CD4-positive, alpha-beta T cell (primary cell): ENCODE measurements around the gene NUP37. TPM values are rescaled to one million over a fixed set of nuclear protein-coding genes. Genes with fewer than 3 reads are reported as not detected.

Source experiments
- ATAC-seq: fragments of 200-7000 bp; cut with Tn5 transposase; one replicate; pipeline ENCODE4 v1.10.0; 2022; ENCODE audit warnings: mild to moderate bottlenecking; ENCODE audit not compliant: poor library complexity
- CTCF ChIA-PET: fragments of 350-600 bp; sonication (Branson Sonifier 250); formaldehyde crosslinking; loops from one replicate; lab custom pipeline; 2021; ENCODE audit warnings: antibody characterized with exemption, inconsistent platforms; lab: Charles Lee
- POLR2A ChIA-PET: fragments of 350-600 bp; sonication (Branson Sonifier 250); formaldehyde crosslinking; loops from one replicate; lab custom pipeline; 2021; ENCODE audit warnings: antibody characterized with exemption, inconsistent platforms; lab: Charles Lee
- DNase-seq, 14 experiments: peaks; one replicate each; pipeline ENCODE4 v3.0.0-alpha.2; 2013 to 2020; ENCODE audit warnings: mixed read lengths in 2 of 14
- H3K27ac ChIP-seq, 2 donors: one replicate each; pipeline versions ENCODE4 v1.5.1 to v1.7.0; 2013; ENCODE audit warnings: low read length in 2 of 2, low read depth in 1 of 2, mild to moderate bottlenecking in 1 of 2
- H3K27me3 ChIP-seq, 2 experiments: 1 replicate in 1 of 2; 2 replicates in 1 of 2; pipeline versions ENCODE4 v1.6.1 to v1.7.0; 2013; ENCODE audit warnings: low read length in 2 of 2, control low read depth in 1 of 2, mild to moderate bottlenecking in 1 of 2, moderate library complexity in 1 of 2; ENCODE audit not compliant: insufficient read depth in 2 of 2, control insufficient read depth in 1 of 2
- H3K36me3 ChIP-seq: one replicate; pipeline ENCODE4 v1.6.1; 2013; ENCODE audit warnings: low read length, control low read depth; ENCODE audit not compliant: insufficient read depth
- H3K4me1 ChIP-seq: one replicate; pipeline ENCODE4 v1.6.1; 2013; ENCODE audit warnings: low read length, control low read depth; ENCODE audit not compliant: insufficient read depth
- H3K4me3 ChIP-seq: one replicate; pipeline ENCODE4 v1.5.1; 2013; ENCODE audit warnings: mild to moderate bottlenecking, low read length, moderate library complexity
- H3K9me3 ChIP-seq, 2 experiments: 1 replicate in 1 of 2; 2 replicates in 1 of 2; pipeline versions ENCODE4 v1.6.1 to v1.7.0; 2013; ENCODE audit warnings: low read length in 2 of 2, mild to moderate bottlenecking in 2 of 2, control low read depth in 1 of 2, moderate library complexity in 1 of 2; ENCODE audit not compliant: control insufficient read depth in 1 of 2, insufficient read depth in 1 of 2
- H3K27ac Mint-ChIP-seq: one replicate; pipeline ENCODE4 v1.8.0; 2020; ENCODE audit warnings: mixed read lengths
- H3K27me3 Mint-ChIP-seq: one replicate; pipeline ENCODE4 v1.8.0; 2021; ENCODE audit warnings: mixed read lengths
- H3K36me3 Mint-ChIP-seq: one replicate; pipeline ENCODE4 v1.8.0; 2021; ENCODE audit warnings: low read depth, mixed read lengths
- H3K4me1 Mint-ChIP-seq: one replicate; pipeline ENCODE4 v1.8.0; 2021; ENCODE audit warnings: low read depth, mixed read lengths
- H3K4me3 Mint-ChIP-seq: one replicate; pipeline ENCODE4 v1.8.0; 2020; ENCODE audit warnings: mild to moderate bottlenecking, mixed read lengths
- H3K9me3 Mint-ChIP-seq: one replicate; pipeline ENCODE4 v1.8.0; 2020; ENCODE audit warnings: mixed read lengths
- CTCF ChIP-seq: fragments of 200-600 bp; IDR thresholded peaks from one replicate; pipeline ENCODE4 v1.8.0; 2022; ENCODE audit warnings: antibody characterized with exemption, mild to moderate bottlenecking
- intact Hi-C, 2 experiments: fragments of 100-400 bp; cut with DNase I in 1 of 2; cut with micrococcal nuclease in 1 of 2; formaldehyde crosslinking; loops; one replicate each; pipeline versions ENCODE4 v1.15.1 to v1.9.0; 2023 to 2025; cut with DNase I, micrococcal nuclease
- total RNA-seq, 174 experiments: library from RNA in 2 of 174; stranded (reverse) in 2 of 174; gene quantifications; one replicate each; pipeline ENCODE4 v1.2.3 and lab custom pipeline; 2021 to 2026

NUP37 gene
- total RNA-seq, 2 experiments from 2014 or later, result 9.4 to 9.6 TPM

- no peak for ATAC-seq
- Histone ChIP-seq H3K4me3 (peak overlapping the region; percentile 88), H3K9me3 (no peaks in the 10 kb centered on the region), H3K27ac (no peak overlapping the region), H3K27me3 (no peaks in the 10 kb centered on the region), H3K36me3 (peaks cover 15% of the 10 kb centered on the region), H3K4me1 (peaks cover 19% of the 10 kb centered on the region)
- no peaks in the 10 kb centered on the region for H3K27me3 Mint-ChIP-seq
- no peak for TF ChIP-seq CTCF
- H3K27ac Mint-ChIP-seq, result peak overlapping the region; percentile 98
- peaks cover 41% of the 10 kb centered on the region for H3K36me3 Mint-ChIP-seq
- no peaks in the 10 kb centered on the region for H3K9me3 Mint-ChIP-seq
- CTCF ChIA-PET, result no interaction called here
- DNase-seq, result no peak
- H3K4me1 Mint-ChIP-seq, result peaks cover 28% of the 10 kb centered on the region
- POLR2A ChIA-PET, result interaction anchor here (1.0 to 1.5 kb wide), 5 partner anchors 19 to 232 kb away, joined by 3 to 10 read pairs (median 4); partner anchors contain the start of genes GNPTAB, NUP37 and PARPBP
- H3K4me3 Mint-ChIP-seq, result peak overlapping the region; percentile 94
- intact Hi-C loops, result loop anchor here (2.0 to 10.0 kb wide), 8 partner anchors 58 to 1868 kb away; partner anchors contain the start of genes ARL1 (in 1 of the 2), DEPDC4 (in 1 of the 2), DRAM1 (in 1 of the 2) and NT5DC3 (in 1 of the 2)
Observed at GRCh38 chr12:102062419-102062806, 57.5 kb downstream of the NUP37 start.

- peaks cover 47% of the 10 kb centered on the region for H3K36me3 Mint-ChIP-seq
- intact Hi-C loops, result loop anchor here (2.0 to 10.0 kb wide), 8 partner anchors 59 to 1867 kb away; partner anchors contain the start of genes ARL1 (in 1 of the 2), DEPDC4 (in 1 of the 2), DRAM1 (in 1 of the 2) and NT5DC3 (in 1 of the 2)
- H3K4me3 Mint-ChIP-seq, result peak within 1 kb of the TSS; percentile 94
- peak; percentile 91 for ATAC-seq
- no peaks in the 10 kb centered on the region for H3K9me3 Mint-ChIP-seq
- H3K27me3 ChIP-seq, result no peaks in the 10 kb centered on the region
- H3K4me1 Mint-ChIP-seq, result peaks cover 31% of the 10 kb centered on the region
- peak within 1 kb of the TSS; percentile 89 to 94 for H3K27ac ChIP-seq
- peaks cover 21% of the 10 kb centered on the region for H3K36me3 ChIP-seq
- H3K9me3 ChIP-seq, result no peaks in the 10 kb centered on the region
- peaks cover 19% of the 10 kb centered on the region for H3K4me1 ChIP-seq
- H3K27ac Mint-ChIP-seq, result peak within 1 kb of the TSS; percentile 98
- DNase-seq, result peak; percentile 87 to 97 (median 94)
- no peaks in the 10 kb centered on the region for H3K27me3 Mint-ChIP-seq
- no peak for TF ChIP-seq CTCF
- CTCF ChIA-PET, result no interaction called here
- POLR2A ChIA-PET, result interaction anchor here (0.6 to 1.5 kb wide), 11 partner anchors 12 to 654 kb away, joined by 3 to 10 read pairs (median 3); partner anchors contain the start of genes ARL1, GNPTAB, NUP37 and PARPBP
- H3K4me3 ChIP-seq, result peak within 1 kb of the TSS; percentile 88
Observed at GRCh38 chr12:102061560-102062418, 58.1 kb downstream of the NUP37 start, which contains the start of gene WASHC3. WASHC3 (minus strand) TSS chr12:102061991; CDS start chr12:102061962, 29 bp downstream.

GRCh38 chr12:102061096-102061559, 58.8 kb downstream of the NUP37 start:
- no peaks in the 10 kb centered on the region for H3K27me3 ChIP-seq
- peaks cover 36% of the 10 kb centered on the region for H3K4me1 Mint-ChIP-seq
- intact Hi-C loops, result loop anchor here in 1 of 2 experiments (5.0 to 10.0 kb wide), 7 partner anchors 186 to 1866 kb away; partner anchors contain the start of genes ARL1, DEPDC4, DRAM1 and NT5DC3
- H3K27ac Mint-ChIP-seq, result peak overlapping the region; percentile 98
- peaks cover 27% of the 10 kb centered on the region for H3K36me3 ChIP-seq
- H3K4me1 ChIP-seq, result peaks cover 19% of the 10 kb centered on the region
- peak overlapping the region; percentile 89 to 94 for H3K27ac ChIP-seq
- no peaks in the 10 kb centered on the region for H3K27me3 Mint-ChIP-seq
- H3K4me3 Mint-ChIP-seq, result peak overlapping the region; percentile 94
- ChIA-PET CTCF (no interaction called here), POLR2A (interaction anchor here (0.6 to 1.5 kb wide), 10 partner anchors 12 to 654 kb away, joined by 3 to 10 read pairs (median 3); partner anchors contain the start of genes ARL1, GNPTAB, NUP37 and PARPBP)
- H3K9me3 ChIP-seq, result no peaks in the 10 kb centered on the region
- DNase-seq (peak in 3 of 14 experiments; percentile 53 to 72 (median 69)), ATAC-seq (peak; percentile 19)
- no peak for TF ChIP-seq CTCF
- peak overlapping the region; percentile 88 for H3K4me3 ChIP-seq
- no peaks in the 10 kb centered on the region for H3K9me3 Mint-ChIP-seq
- peaks cover 54% of the 10 kb centered on the region for H3K36me3 Mint-ChIP-seq
